ENCODE measurements around the gene PPFIA3. TPM values are rescaled to one million over a fixed set of nuclear protein-coding genes. Genes with fewer than 3 reads are reported as not detected.
A peak's percentile ranks its signal among the peaks of the same experiment; 100 is the strongest.

The PPFIA3 gene
- 10 to 100 TPM in 1 of 2 donors, 1 to 10 TPM in 1; 9.2 to 13.1 TPM for total RNA-seq
- 8.8 TPM for polyA plus RNA-seq (ENCODE audit: insufficient read depth, low read depth, low replicate concordance)
- long read RNA-seq, donor 1, partial matches to known transcripts: 7 of 9 reads
- long read RNA-seq, donor 1, other reads (novel, unspliced or antisense): 0 of 9 reads
- long read RNA-seq, donor 2, partial matches to known transcripts: 0 of 1 reads
- long read RNA-seq, donor 2, other reads (novel, unspliced or antisense): 0 of 1 reads

DNA sequence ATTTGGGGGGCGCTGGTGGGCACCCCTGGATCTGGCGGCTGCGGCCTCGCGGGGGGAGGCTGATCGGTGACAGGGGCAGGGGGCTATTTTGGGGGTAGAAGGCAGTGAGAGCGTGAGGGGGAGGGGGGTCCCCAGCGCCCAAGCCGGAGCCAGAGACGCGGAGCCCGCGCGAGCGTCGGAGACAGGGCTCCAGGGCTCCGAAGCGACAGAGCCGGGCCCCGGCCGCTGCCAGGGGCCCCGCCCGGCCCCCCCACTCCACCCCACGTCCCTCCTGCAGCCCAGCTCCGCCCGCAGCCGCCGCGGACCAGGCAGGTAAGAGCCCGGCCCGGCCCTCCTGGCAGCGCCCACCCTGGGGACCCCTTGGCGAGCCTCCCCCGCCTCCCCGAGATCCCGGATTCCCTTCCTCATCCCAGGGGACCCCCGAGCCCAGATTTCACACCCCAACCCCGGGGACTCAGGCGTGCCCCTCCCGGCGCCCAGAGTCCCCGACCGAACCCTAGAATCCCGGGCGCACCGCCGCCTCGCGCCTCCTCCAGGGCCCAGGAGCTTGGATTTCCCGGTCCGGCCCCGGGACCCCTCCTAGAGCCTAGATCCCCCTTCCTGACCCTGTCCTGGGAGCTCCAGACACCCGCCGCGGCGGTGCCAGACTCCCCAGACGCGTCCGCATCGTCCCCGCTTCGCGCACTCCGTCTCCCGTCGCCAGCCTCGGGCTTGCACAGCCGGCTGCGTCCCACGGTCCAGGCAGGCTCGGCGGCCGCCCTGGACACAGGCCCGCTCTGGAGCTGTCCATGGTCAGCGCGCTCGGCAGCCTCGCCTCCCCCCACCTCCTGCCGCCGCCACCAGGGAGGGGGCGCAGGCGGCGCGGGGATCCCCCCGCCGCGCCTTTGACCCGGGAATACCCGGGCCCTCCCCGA lies at the start of gene PPFIA3:
PPFIA3 (plus strand) TSS at position 134 of the 914 bp plus-strand sequence. CDS start 8,330 bp downstream, outside the sequence.
- WGBS, 2 donors: 1% methylated on average over 33 to 54 of the region's 90 CpGs
- no peaks in the 10 kb centered on the region for H3K36me3 ChIP-seq (ENCODE audit: low read depth, missing control alignments)
- H3K4me1 ChIP-seq: peaks cover 22% of the 10 kb centered on the region
- peak within 1 kb of the TSS; percentile 50 to 56 for H3K4me3 ChIP-seq
- H3K27ac ChIP-seq: peak within 1 kb of the TSS; percentile 69 to 94
- H3K27me3 ChIP-seq: no peaks in the 10 kb centered on the region
- intact Hi-C loops (cut with DNase I; ENCODE audit: low total_unique reads): no loop called here
- TF ChIP-seq CTCF (IDR thresholded peaks at IDR 0.05) (no peak), POLR2A (IDR thresholded peaks at IDR 0.05) (no peak)
- H3K9me3 ChIP-seq: no peaks in the 10 kb centered on the region
- DNase-seq: peak; percentile 77

DNA sequence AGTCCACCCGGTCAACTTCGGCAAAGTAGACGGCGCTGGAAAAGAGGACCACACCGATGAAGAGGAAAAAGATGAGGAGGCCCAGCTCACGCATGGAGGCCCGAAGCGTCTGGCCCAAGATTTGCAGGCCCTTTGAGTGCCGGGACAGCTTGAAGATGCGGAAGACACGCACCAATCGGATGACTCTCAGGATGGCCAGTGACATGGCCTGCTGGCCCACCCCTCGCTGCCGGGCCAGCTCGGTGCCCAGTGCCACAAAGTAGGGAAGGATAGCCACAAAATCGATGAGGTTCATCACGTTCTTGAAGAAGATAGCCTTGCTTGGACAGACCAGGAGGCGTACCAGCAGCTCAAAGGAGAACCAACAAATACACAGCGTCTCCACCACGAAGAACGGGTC lies 48.9 kb upstream of the PPFIA3 start:
- H3K27me3 ChIP-seq: no peaks in the 10 kb centered on the region
- intact Hi-C loops (cut with DNase I; ENCODE audit: low total_unique reads): loop anchor here (10.0 kb wide), 1 partner anchor 134 kb away; no protein-coding TSS in a partner anchor
- peaks cover 1% of the 10 kb centered on the region for H3K4me1 ChIP-seq
- no peak overlapping the region for H3K27ac ChIP-seq
- no peaks in the 10 kb centered on the region for H3K36me3 ChIP-seq (ENCODE audit: low read depth, missing control alignments)
- no peak overlapping the region for H3K4me3 ChIP-seq
- TF ChIP-seq POLR2A (IDR thresholded peaks at IDR 0.05) (no peak), CTCF (IDR thresholded peaks at IDR 0.05) (no peak)
- no peaks in the 10 kb centered on the region for H3K9me3 ChIP-seq
- 94 to 95% methylated on average over 20 to 21 of the region's 21 CpGs for WGBS, 2 donors
- DNase-seq: no peak

GRCh38 chr19:49071860-49072547 lies 47.3 kb upstream of the PPFIA3 start:
- 3 to 4% methylated on average over 17 to 56 of the region's 93 CpGs for WGBS, 2 donors
- TF ChIP-seq POLR2A (IDR thresholded peaks at IDR 0.05) (no peak), CTCF (IDR thresholded peaks at IDR 0.05) (no peak)

DNA sequence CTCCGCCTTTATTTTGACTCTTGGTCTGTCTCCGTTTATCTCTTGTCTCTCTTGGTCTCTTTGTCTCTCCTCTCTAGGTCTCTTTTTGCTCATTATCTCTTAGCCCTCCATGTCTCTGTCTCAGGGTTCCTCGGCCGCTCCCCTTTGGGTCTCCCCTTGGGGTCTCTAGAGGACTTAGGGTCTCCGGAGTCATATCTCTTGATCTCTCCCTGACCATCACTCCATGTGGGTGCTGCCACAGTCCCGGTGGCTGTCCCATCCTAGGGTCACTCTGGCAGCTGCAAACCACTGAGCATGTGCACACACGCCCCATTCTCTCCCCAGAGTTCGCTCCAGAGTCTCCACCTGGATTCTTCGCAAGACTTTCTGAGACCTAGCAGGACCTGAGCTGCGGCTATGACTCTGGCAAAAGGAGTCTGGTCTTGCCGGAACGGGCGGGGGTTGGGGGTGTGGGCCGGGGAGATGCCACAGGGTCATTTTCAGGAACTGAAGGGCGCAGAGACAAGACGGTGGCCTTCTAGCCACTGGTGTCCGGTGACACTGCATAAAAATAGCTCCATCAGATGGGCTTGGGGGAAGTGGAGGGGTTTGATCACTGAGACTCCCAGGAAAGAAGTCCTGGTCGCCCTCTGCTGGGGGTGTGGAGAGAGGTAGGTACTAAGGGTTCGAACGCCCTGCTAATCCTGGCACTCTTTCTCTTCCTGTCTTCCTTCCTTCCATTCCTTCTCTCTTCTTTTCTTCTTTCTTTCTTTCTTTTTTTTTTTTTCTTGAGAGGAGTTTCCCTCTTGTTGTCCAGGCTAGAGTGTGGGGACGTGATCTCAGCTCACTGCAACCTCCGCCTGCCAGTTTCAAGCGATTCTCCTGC lies 45.6 kb upstream of the PPFIA3 start:
- H3K4me3 ChIP-seq: no peak overlapping the region
- intact Hi-C loops (cut with DNase I; ENCODE audit: low total_unique reads): loop anchor here (10.0 kb wide), 1 partner anchor 131 kb away; no protein-coding TSS in a partner anchor

More at GRCh38 chr19:49071860-49072547, 47.3 kb upstream of the PPFIA3 start:
- no peaks in the 10 kb centered on the region for H3K4me1 ChIP-seq
- H3K36me3 ChIP-seq (ENCODE audit: low read depth, missing control alignments): no peaks in the 10 kb centered on the region
- H3K27ac ChIP-seq: no peak overlapping the region
- no peaks in the 10 kb centered on the region for H3K9me3 ChIP-seq
- intact Hi-C loops (cut with DNase I; ENCODE audit: low total_unique reads): loop anchor here (10.0 kb wide), 1 partner anchor 133 kb away; no protein-coding TSS in a partner anchor
- H3K27me3 ChIP-seq: no peaks in the 10 kb centered on the region
- peak; percentile 72 for DNase-seq
- peak overlapping the region; percentile 24 to 34 for H3K4me3 ChIP-seq

More for the DNA sequence above, 45.6 kb upstream of the PPFIA3 start:
- H3K27me3 ChIP-seq: no peaks in the 10 kb centered on the region
- 46 to 58% methylated on average over 19 to 23 of the region's 23 CpGs for WGBS, 2 donors
- H3K27ac ChIP-seq: no peak overlapping the region
- DNase-seq: no peak
- H3K36me3 ChIP-seq (ENCODE audit: low read depth, missing control alignments): no peaks in the 10 kb centered on the region
- TF ChIP-seq POLR2A (IDR thresholded peaks at IDR 0.05): no peak
- no peak for TF ChIP-seq CTCF (IDR thresholded peaks at IDR 0.05)
- H3K9me3 ChIP-seq: no peaks in the 10 kb centered on the region
- H3K4me1 ChIP-seq: no peaks in the 10 kb centered on the region

Data from testis (tissue), 5 donors.